HG02840 (cell line): ENCODE results near the gene GALNS.
"Not testable (repeated sequence)": the region's sequence is repeated elsewhere in the genome, so short reads cannot be mapped to it uniquely, and the experiment has no call there.

Experiments
- ATAC-seq: cut with Tn5 transposase; IDR thresholded peaks from one replicate; pipeline ENCODE4 v1.9.1; 2021; ENCODE audit warnings: mild to moderate bottlenecking, moderate library complexity, moderate number of reproducible peaks; ENCODE audit not compliant: unreplicated experiment, low FRiP score

GALNS gene

GRCh38 chr16:88889702-88890352 lies 33.1 kb upstream of the GALNS start:
- ATAC-seq, result not testable (repeated sequence)

GRCh38 chr16:88888461-88889387 lies 32.0 kb upstream of the GALNS start:
- no peak for ATAC-seq

GRCh38 chr16:88888057-88888456 lies 31.3 kb upstream of the GALNS start:
- no peak for ATAC-seq

GRCh38 chr16:88886845-88887521 lies 30.2 kb upstream of the GALNS start:
- ATAC-seq, result no peak

GRCh38 chr16:88886420-88886844 lies 29.7 kb upstream of the GALNS start:
- ATAC-seq, result no peak

GRCh38 chr16:88885693-88886280 lies 29.0 kb upstream of the GALNS start:
- ATAC-seq, result no peak

GRCh38 chr16:88884569-88885271 lies 28.0 kb upstream of the GALNS start:
- ATAC-seq, result no peak

GRCh38 chr16:88883946-88884345 lies 27.2 kb upstream of the GALNS start:
- ATAC-seq, result no peak

GRCh38 chr16:88883117-88883895 lies 26.6 kb upstream of the GALNS start:
- ATAC-seq, result no peak

GRCh38 chr16:88882358-88883030 lies 25.7 kb upstream of the GALNS start:
- no peak for ATAC-seq

GRCh38 chr16:88881675-88882357 lies 25.1 kb upstream of the GALNS start:
- no peak for ATAC-seq

GRCh38 chr16:88881007-88881615 lies 24.4 kb upstream of the GALNS start:
- ATAC-seq, result no peak

GRCh38 chr16:88880226-88881006 lies 23.7 kb upstream of the GALNS start:
- ATAC-seq, result no peak

- no peak for ATAC-seq
Measured at GRCh38 chr16:88879788-88880055, 23.0 kb upstream of the GALNS start.

GRCh38 chr16:88878967-88879787 lies 22.4 kb upstream of the GALNS start:
- ATAC-seq, result no peak

GRCh38 chr16:88878356-88878755 lies 21.6 kb upstream of the GALNS start:
- no peak for ATAC-seq
